ENCODE results near the gene INSIG1.

DNA sequence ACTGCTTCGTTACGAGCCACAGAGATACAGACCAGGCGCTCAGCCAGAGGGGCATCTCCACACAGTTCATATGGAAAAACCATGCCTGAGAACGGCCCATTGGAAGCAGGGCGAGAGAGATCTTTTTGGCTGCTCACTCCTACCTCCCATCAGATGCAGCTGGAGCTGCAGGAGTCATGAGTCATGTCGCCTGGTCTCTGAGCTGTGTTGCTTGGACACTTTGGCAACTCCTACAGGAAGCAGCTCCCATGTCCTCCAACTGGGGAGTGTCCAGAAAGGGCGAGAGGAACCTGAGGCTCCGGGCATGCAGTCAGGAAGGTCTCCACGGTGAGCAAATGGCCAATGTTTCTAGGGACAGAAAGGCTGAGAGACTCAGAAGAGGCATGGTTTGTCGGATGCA lies 24.9 kb downstream of the INSIG1 start:
- TF ChIP-seq, protein P1, sequence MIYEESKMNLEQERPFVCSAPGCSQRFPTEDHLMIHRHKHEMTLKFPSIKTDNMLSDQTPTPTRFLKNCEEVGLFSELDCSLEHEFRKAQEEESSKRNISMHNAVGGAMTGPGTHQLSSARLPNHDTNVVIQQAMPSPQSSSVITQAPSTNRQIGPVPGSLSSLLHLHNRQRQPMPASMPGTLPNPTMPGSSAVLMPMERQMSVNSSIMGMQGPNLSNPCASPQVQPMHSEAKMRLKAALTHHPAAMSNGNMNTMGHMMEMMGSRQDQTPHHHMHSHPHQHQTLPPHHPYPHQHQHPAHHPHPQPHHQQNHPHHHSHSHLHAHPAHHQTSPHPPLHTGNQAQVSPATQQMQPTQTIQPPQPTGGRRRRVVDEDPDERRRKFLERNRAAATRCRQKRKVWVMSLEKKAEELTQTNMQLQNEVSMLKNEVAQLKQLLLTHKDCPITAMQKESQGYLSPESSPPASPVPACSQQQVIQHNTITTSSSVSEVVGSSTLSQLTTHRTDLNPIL (CRISPR knock-in tag; IDR thresholded peaks at IDR 0.05; ENCODE audit: low read depth): no peak
- TF ChIP-seq, protein P2, sequence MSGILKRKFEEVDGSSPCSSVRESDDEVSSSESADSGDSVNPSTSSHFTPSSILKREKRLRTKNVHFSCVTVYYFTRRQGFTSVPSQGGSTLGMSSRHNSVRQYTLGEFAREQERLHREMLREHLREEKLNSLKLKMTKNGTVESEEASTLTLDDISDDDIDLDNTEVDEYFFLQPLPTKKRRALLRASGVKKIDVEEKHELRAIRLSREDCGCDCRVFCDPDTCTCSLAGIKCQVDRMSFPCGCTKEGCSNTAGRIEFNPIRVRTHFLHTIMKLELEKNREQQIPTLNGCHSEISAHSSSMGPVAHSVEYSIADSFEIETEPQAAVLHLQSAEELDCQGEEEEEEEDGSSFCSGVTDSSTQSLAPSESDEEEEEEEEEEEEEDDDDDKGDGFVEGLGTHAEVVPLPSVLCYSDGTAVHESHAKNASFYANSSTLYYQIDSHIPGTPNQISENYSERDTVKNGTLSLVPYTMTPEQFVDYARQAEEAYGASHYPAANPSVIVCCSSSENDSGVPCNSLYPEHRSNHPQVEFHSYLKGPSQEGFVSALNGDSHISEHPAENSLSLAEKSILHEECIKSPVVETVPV (CRISPR knock-in tag; IDR thresholded peaks at IDR 0.05): no peak
- TF ChIP-seq, protein P3, sequence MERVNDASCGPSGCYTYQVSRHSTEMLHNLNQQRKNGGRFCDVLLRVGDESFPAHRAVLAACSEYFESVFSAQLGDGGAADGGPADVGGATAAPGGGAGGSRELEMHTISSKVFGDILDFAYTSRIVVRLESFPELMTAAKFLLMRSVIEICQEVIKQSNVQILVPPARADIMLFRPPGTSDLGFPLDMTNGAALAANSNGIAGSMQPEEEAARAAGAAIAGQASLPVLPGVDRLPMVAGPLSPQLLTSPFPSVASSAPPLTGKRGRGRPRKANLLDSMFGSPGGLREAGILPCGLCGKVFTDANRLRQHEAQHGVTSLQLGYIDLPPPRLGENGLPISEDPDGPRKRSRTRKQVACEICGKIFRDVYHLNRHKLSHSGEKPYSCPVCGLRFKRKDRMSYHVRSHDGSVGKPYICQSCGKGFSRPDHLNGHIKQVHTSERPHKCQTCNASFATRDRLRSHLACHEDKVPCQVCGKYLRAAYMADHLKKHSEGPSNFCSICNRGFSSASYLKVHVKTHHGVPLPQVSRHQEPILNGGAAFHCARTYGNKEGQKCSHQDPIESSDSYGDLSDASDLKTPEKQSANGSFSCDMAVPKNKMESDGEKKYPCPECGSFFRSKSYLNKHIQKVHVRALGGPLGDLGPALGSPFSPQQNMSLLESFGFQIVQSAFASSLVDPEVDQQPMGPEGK (CRISPR knock-in tag; IDR thresholded peaks at IDR 0.05; ENCODE audit: borderline replicate concordance): no peak
- TF ChIP-seq ZNF70 (CRISPR knock-in tag; IDR thresholded peaks at IDR 0.05) (no peak), TSHZ2 (CRISPR knock-in tag; IDR thresholded peaks at IDR 0.05) (no peak), ARNTL (CRISPR knock-in tag; IDR thresholded peaks at IDR 0.05; ENCODE audit: borderline replicate concordance, low read depth) (no peak), TOX (CRISPR knock-in tag; IDR thresholded peaks at IDR 0.05; ENCODE audit: borderline replicate concordance) (no peak), ZC3H10 (CRISPR knock-in tag; IDR thresholded peaks at IDR 0.05) (no peak), TCF4 (CRISPR knock-in tag; IDR thresholded peaks at IDR 0.05; ENCODE audit: borderline replicate concordance) (no peak), ZFP30 (CRISPR knock-in tag; IDR thresholded peaks at IDR 0.05) (no peak)
- TF ChIP-seq, protein P4, sequence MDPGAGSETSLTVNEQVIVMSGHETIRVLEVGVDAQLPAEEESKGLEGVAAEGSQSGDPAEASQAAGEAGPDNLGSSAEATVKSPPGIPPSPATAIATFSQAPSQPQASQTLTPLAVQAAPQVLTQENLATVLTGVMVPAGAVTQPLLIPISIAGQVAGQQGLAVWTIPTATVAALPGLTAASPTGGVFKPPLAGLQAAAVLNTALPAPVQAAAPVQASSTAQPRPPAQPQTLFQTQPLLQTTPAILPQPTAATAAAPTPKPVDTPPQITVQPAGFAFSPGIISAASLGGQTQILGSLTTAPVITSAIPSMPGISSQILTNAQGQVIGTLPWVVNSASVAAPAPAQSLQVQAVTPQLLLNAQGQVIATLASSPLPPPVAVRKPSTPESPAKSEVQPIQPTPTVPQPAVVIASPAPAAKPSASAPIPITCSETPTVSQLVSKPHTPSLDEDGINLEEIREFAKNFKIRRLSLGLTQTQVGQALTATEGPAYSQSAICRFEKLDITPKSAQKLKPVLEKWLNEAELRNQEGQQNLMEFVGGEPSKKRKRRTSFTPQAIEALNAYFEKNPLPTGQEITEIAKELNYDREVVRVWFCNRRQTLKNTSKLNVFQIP (CRISPR knock-in tag; IDR thresholded peaks at IDR 0.05; ENCODE audit: borderline replicate concordance, low read depth): no peak

All from SK-N-SH treated with all-trans-retinoic acid at 6 μM for 48 hours (cell line).